COLO668 (cell line): Measurements from ENCODE around the gene ARHGEF28.

ENCODE experiments used
- DNase-seq: peaks from one replicate; lab custom pipeline; 2025; ENCODE audit not compliant: unreplicated experiment; lab: John Stamatoyannopoulos, UW

ARHGEF28 gene

GRCh38 chr5:73838901-73839300 lies 212.9 kb downstream of the ARHGEF28 start:
- no peak for DNase-seq

DNA sequence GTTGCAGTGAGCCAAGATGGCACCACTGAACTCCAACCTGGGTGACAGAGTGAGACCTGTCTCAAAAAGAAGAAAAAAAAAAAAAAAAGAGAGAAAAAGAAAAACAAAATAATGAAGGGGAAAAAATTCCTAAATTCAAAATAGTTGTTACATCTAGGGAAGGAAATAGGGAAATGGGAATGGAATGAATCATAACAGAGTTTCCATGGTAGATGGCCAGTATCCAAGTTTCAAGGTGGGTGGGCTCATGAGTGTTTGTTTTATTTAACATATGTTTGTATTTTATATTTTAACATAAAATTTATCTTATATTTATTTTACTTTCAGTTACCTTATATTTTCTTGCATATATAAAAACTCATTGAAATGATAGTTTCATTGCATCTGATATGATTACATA lies 215.6 kb downstream of the ARHGEF28 start:
- DNase-seq: no peak

GRCh38 chr5:73844165-73844564 lies 218.2 kb downstream of the ARHGEF28 start:
- no peak for DNase-seq

DNA sequence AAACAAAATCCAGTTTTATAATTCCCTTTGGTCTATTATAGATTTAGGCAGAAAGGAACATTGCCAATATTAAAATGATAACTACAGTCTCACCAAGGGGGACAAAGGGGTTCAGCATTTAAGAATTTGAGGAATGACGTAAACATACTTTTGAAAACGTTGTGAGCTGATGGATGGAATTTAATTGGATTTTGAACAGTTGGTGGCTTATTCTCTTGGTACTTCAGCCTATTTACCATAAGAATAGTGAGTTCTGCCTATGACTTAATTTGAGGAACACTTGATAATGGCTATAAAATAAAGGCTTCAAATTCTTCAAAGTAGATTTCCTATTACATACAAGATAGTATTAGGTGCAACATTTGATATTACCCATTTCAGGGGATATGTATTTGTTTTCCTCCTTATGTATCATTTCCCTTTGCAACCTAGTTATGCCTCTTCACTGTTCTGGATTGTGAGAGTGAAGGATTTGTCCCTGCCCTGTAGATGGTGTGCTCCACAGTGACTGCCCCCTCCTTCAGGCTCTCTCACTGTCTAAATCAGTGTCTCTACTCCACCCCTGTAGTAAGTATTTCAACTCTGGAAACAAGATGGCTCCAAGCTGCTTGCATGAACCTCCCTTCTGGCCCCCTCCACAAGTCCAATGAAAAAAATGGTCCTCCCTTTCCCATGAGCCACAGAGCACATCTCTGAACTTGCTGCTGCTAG lies 225.6 kb downstream of the ARHGEF28 start:
- no peak for DNase-seq

- DNase-seq: peak; percentile 18
These were observed 227.1 kb downstream of the ARHGEF28 start for GRCh38 chr5:73853091-73853490.

- DNase-seq: no peak
These were observed 231.0 kb downstream of the ARHGEF28 start for GRCh38 chr5:73856997-73857396.

DNA sequence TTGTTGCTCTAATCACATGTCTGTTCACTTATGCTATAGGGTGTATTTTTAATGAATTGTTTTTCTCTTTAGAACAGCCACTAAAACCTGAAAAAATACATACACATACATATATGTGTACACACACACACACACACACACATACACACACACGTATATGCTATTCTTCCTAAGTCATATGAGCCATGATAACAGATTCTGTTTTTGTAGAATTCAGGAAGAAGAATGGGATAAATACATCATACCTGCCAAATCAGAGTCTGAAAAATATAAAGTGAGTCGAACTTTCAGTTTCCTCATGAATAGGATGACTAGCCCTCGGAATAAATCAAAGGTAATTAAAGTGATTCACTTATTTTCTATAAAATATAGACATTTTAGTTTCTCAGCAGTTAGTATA lies 231.4 kb downstream of the ARHGEF28 start:
- no peak for DNase-seq

DNA sequence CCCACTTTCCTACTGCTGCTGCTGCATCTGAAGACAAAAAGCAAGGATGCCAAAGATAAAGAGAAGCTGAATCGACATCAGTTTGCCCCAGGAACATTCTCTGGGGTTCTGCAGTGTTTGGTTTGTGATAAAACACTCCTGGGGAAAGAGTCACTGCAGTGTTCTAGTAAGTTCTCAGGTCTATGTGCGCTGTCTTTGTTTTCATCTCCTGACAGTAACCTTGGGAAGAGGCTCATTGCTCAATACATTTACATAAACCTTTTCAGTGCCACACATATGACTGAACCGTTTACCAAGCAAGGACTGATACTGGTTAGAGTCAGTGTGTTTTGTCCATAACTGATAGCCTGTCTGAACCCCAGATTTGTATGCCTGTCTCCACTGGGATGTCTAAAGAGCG lies 232.1 kb downstream of the ARHGEF28 start:
- DNase-seq: no peak

GRCh38 chr5:73858776-73859175 lies 232.8 kb downstream of the ARHGEF28 start:
- DNase-seq: no peak

- no peak for DNase-seq
These were observed 233.7 kb downstream of the ARHGEF28 start for GRCh38 chr5:73859696-73860095.

GRCh38 chr5:73861313-73861988 lies 235.5 kb downstream of the ARHGEF28 start:
- DNase-seq: no peak

DNA sequence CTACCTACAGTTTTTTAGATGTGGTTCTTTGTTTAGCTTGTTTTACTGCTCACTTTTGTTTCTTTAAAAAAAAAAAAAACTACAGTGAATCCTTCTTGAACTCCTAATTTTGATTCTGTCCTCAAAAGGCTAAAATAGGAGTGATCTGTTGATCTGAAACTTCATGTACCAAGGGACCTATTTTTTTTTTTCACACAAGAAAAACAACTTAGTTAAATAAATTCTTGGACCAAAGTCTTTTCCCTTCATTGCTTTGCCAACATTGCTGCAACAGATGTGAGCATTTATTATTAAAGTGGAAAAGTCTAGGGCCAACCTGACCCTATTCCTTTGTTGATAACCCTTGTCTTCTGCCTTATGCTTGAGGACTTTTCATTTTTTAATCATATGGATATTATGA lies 236.8 kb downstream of the ARHGEF28 start:
- no peak for DNase-seq

- DNase-seq: no peak
These were observed 237.9 kb downstream of the ARHGEF28 start for GRCh38 chr5:73863876-73864275.

DNA sequence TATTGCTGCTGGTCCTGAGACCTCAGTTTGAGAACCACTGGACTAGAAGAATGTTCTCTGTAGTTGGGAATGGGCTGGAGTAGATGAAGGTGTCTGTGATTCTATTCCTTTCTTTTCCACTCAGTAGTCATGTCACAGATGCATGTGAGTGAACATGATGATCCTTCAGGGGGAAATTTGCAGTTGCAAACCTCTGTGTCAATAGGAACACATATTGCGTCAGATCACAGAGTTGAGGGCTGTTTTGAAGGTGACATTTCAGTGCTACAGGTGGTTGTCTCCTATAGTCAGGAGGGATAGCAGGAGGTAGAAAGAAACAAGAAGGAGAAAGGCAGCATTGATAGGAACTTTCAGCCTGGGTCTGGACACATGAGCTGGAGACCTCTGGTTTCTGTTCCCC lies 239.3 kb downstream of the ARHGEF28 start:
- no peak for DNase-seq

- no peak for DNase-seq
These were observed 241.6 kb downstream of the ARHGEF28 start for GRCh38 chr5:73867345-73868335.

DNA sequence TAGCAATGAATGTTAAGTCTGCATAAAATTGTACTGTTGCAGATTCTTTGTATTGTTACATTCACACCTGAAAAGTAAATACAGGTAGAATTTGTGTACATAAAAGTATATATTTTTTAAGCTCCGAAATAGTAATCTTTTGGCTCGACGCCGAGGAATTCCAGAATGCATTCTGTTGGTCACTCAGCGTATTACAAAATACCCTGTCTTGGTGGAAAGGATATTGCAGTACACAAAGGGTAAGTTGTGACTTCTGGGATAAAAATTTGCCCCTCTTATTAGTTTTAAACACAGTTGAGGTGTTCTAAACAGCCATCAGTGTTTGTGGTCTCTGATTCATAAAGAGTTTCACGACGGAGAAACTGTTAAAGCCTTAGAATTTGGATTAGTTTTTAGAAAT lies 257.6 kb downstream of the ARHGEF28 start:
- no peak for DNase-seq

DNA sequence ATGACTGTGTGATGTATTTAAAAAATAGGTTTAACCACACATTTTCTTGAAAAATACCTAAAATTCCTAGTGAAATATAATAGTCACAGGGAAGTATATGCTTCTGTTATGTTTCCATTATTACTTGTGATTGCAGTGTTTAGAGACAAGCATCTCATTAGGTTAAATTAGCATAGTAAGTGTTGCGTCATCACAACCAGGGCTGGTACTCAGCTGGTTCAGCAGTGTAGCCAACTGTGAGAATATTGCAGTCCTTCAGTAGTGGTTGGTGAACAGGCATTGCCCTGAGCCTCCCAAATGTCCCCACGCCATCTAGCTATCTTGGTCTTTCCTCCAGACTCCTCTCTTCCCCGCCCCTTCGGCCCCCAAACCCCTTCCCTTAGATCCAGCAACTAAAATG lies 261.7 kb downstream of the ARHGEF28 start:
- DNase-seq: no peak

GRCh38 chr5:73890569-73890968 lies 264.6 kb downstream of the ARHGEF28 start:
- DNase-seq: no peak

DNA sequence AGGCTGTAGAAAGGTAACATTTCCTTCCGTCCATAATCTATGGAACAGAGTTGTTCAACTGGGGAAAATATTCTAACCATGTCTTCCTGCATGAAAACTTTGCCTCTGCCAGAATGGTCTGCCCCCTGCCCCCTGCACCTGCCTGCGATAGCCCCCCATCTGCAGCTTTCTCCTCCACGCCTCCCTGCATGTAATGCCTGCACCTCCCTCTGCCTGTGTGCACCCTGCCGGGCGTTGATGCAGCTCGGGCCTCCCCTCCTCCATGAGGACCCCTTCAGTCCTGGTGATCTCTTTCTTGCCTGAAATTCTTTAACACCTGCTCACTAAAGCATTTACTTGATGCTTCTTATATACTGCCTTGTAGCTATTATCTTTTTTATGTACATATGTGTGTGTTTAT lies 266.2 kb downstream of the ARHGEF28 start:
- DNase-seq: no peak

GRCh38 chr5:73892806-73893205 lies 266.8 kb downstream of the ARHGEF28 start:
- DNase-seq: no peak

GRCh38 chr5:73893813-73894212 lies 267.8 kb downstream of the ARHGEF28 start:
- no peak for DNase-seq

DNA sequence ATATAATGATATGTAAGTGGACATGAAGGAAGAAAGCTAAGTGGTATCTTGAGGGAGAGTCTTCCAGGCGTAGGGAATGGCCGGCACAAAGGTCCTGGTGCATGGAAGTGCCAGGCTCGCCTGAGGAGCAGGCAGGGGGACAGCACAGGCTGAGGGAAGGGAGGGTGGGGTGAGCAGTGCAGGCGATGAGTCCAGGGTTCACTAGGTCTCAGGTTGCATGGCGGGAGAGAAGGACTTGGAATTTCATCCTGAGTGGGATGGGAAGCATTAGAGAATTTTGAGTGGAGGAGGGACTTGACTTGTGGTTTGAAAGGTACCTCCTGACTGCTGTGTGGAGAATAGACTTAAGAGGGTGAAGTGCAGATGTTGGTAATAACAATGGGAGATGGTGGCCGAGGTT lies 268.9 kb downstream of the ARHGEF28 start:
- no peak for DNase-seq
